IMR-90 (cell line): ENCODE measurements around the gene MYO7B. TPM values are rescaled to one million over a fixed set of nuclear protein-coding genes. Genes with fewer than 3 reads are reported as not detected.
A peak's percentile ranks its signal among the peaks of the same experiment; 100 is the strongest.

Source experiments
- ATAC-seq: fragments of 200-7000 bp; cut with Tn5 transposase; 2 replicates; pipeline ENCODE4 v1.9.1; 2020; ENCODE audit warnings: low read depth, mild to moderate bottlenecking, moderate library complexity
- BruUV-seq: library from RNA; stranded (reverse); fragments of 400-500 nt; replicated peaks from 2 replicates; lab custom pipeline; 2021; lab: Mats Ljungman, UMichigan
- CTCF ChIA-PET: fragments of 300-600 bp; formaldehyde crosslinking; extraction: SDS; loops from one replicate; lab custom pipeline; 2021; ENCODE audit warnings: antibody characterized with exemption; lab: Yijun Ruan, JAX
- POLR2A ChIA-PET: fragments of 300-600 bp; sonication (Branson Sonifier 250); formaldehyde crosslinking; loops from one replicate; lab custom pipeline; 2022; ENCODE audit warnings: antibody characterized with exemption; ENCODE audit not compliant: unreplicated experiment; lab: Charles Lee
- DNase-seq: peaks from one replicate; pipeline ENCODE4 v3.0.0; 2013
- H2AFZ ChIP-seq: replicated peaks from 2 replicates; pipeline ENCODE3; 2013; ENCODE audit warnings: low read length, mild to moderate bottlenecking; ENCODE audit not compliant: poor library complexity
- H2AK5ac ChIP-seq: 2 replicates; pipeline ENCODE4 v1.6.1; 2013; ENCODE audit warnings: low read depth, low read length, inconsistent platforms
- H2AK9ac ChIP-seq: replicated peaks from 2 replicates; pipeline ENCODE3; 2013; ENCODE audit warnings: mild to moderate bottlenecking, low read depth, low read length, moderate library complexity; ENCODE audit not compliant: poor library complexity
- H2BK120ac ChIP-seq: 2 replicates; pipeline ENCODE4 v1.6.1; 2013; ENCODE audit warnings: low read depth, low read length, inconsistent platforms
- H2BK15ac ChIP-seq: 3 replicates; pipeline ENCODE4 v1.6.1; 2013; ENCODE audit warnings: low read depth, low read length, inconsistent platforms
- H2BK20ac ChIP-seq: 2 replicates; pipeline ENCODE4 v1.6.1; 2013; ENCODE audit warnings: low read depth, mild to moderate bottlenecking, inconsistent platforms, low read length, moderate library complexity
- H2BK5ac ChIP-seq: 2 replicates; pipeline ENCODE4 v1.6.1; 2013; ENCODE audit warnings: mild to moderate bottlenecking, low read depth, low read length, inconsistent platforms; ENCODE audit not compliant: poor library complexity, severe bottlenecking
- H3K14ac ChIP-seq: replicated peaks from 2 replicates; pipeline ENCODE4 v1.6.1; 2013; ENCODE audit warnings: low read depth, low read length, inconsistent platforms
- H3K18ac ChIP-seq: 2 replicates; pipeline ENCODE4 v1.6.1; 2013; ENCODE audit warnings: low read depth, low read length, control low read depth
- H3K23ac ChIP-seq: 2 replicates; pipeline ENCODE4 v1.6.1; 2013; ENCODE audit warnings: low read depth, low read length, inconsistent platforms
- H3K27ac ChIP-seq: 2 replicates; pipeline ENCODE4 v1.5.1; 2013; ENCODE audit warnings: mild to moderate bottlenecking, control low read depth, low read length; ENCODE audit not compliant: insufficient read depth
- H3K27me3 ChIP-seq: 2 replicates; pipeline ENCODE4 v1.6.1; 2013; ENCODE audit warnings: low read length; ENCODE audit not compliant: control insufficient read depth, insufficient read depth
- H3K36me3 ChIP-seq: 2 replicates; pipeline ENCODE4 v1.6.1; 2013; ENCODE audit warnings: low read length, mixed read lengths; ENCODE audit not compliant: control insufficient read depth, insufficient read depth
- H3K4ac ChIP-seq: 2 replicates; pipeline ENCODE4 v1.6.1; 2013; ENCODE audit warnings: low read depth, low read length, inconsistent platforms
- H3K4me1 ChIP-seq: 2 replicates; pipeline ENCODE4 v1.6.1; 2013; ENCODE audit warnings: low read length, mixed read lengths; ENCODE audit not compliant: control insufficient read depth, insufficient read depth
- H3K4me2 ChIP-seq: 2 replicates; pipeline ENCODE4 v1.6.1; 2013; ENCODE audit warnings: low read depth, mild to moderate bottlenecking, control low read depth, low read length, moderate library complexity
- H3K4me3 ChIP-seq: 2 replicates; pipeline ENCODE4 v1.5.1; 2013; ENCODE audit warnings: low read depth, mild to moderate bottlenecking, control low read depth, low read length, moderate library complexity; ENCODE audit not compliant: insufficient read depth
- H3K56ac ChIP-seq: 2 replicates; pipeline ENCODE4 v1.6.1; 2013; ENCODE audit warnings: low read length, inconsistent platforms; ENCODE audit not compliant: insufficient read depth; ENCODE audit errors: extremely low read depth
- H3K79me1 ChIP-seq, 2 experiments: 2 replicates each; pipeline ENCODE4 v1.6.1; 2013; ENCODE audit warnings: low read length in 2 of 2, inconsistent platforms in 1 of 2, low read depth in 1 of 2
- H3K9ac ChIP-seq: 2 replicates; pipeline ENCODE4 v1.6.1; 2013; ENCODE audit warnings: low read depth, low read length, control low read depth
- H3K9me1 ChIP-seq: 2 replicates; pipeline ENCODE4 v1.6.1; 2013; ENCODE audit warnings: low read length, inconsistent platforms; ENCODE audit not compliant: insufficient read depth
- H3K9me3 ChIP-seq: 2 replicates; pipeline ENCODE4 v1.6.1; 2013; ENCODE audit warnings: low read length; ENCODE audit not compliant: control insufficient read depth, insufficient read depth
- H4K20me1 ChIP-seq: 2 replicates; pipeline ENCODE4 v1.6.1; 2013; ENCODE audit warnings: low read length, inconsistent platforms; ENCODE audit not compliant: insufficient read depth
- H4K5ac ChIP-seq: 2 replicates; pipeline ENCODE4 v1.6.1; 2013; ENCODE audit warnings: mild to moderate bottlenecking, low read depth, low read length, control low read depth
- H4K8ac ChIP-seq, 2 experiments: 2 replicates each; pipeline ENCODE4 v1.6.1; 2013; ENCODE audit warnings: low read depth in 2 of 2, low read length in 2 of 2, control low read depth in 1 of 2, inconsistent platforms in 1 of 2
- H4K91ac ChIP-seq: 2 replicates; pipeline ENCODE4 v1.6.1; 2013; ENCODE audit warnings: low read depth, low read length, inconsistent platforms; ENCODE audit not compliant: insufficient read depth
- CEBPB ChIP-seq: IDR thresholded peaks from 2 replicates; pipeline ENCODE4 v1.6.1; 2012; ENCODE audit warnings: low read depth, low read length, improper control_type of control experiment
- MAFK ChIP-seq: IDR thresholded peaks from 2 replicates; pipeline ENCODE4 v1.6.1; 2012; ENCODE audit warnings: low read depth, low read length, improper control_type of control experiment
- MXI1 ChIP-seq: IDR thresholded peaks from 2 replicates; pipeline ENCODE4 v1.6.1; 2012; ENCODE audit warnings: low read depth, mild to moderate bottlenecking, low read length, moderate library complexity, borderline replicate concordance
- POLR2A ChIP-seq: IDR thresholded peaks from 2 replicates; pipeline ENCODE4 v1.6.1; 2012; ENCODE audit warnings: mild to moderate bottlenecking, low read depth, low read length
- RFX5 ChIP-seq: IDR thresholded peaks from 2 replicates; pipeline ENCODE4 v1.8.0; 2012; ENCODE audit warnings: low read depth, mild to moderate bottlenecking, low read length, moderate library complexity
- WGBS, 2 experiments: methylation state at CpG; one replicate each; pipeline versions ENCODE4 v1.1.5 to v1.1.7; 2013; ENCODE audit warnings: missing lambda C conversion rate in 2 of 2; ENCODE audit not compliant: insufficient read length in 1 of 2; ENCODE audit errors: extremely low coverage in 2 of 2; 5-methylcytosine and 5-hydroxymethylcytosine counted together
- dilution Hi-C: fragments of 300-500 bp; cut with HindIII; formaldehyde crosslinking; loops from one replicate; pipeline ENCODE4 v1.14.3; 2018; ENCODE audit warnings: low sequenced_read_pairs; ENCODE audit not compliant: unreplicated experiment
- in situ Hi-C: fragments of 300-500 bp; cut with MboI; formaldehyde crosslinking; loops from 3 replicates; pipeline ENCODE4 v1.14.3; 2019; ENCODE audit warnings: low sequenced_read_pairs, inconsistent platforms, mixed read lengths
- intact Hi-C: fragments of 100-400 bp; cut with micrococcal nuclease; formaldehyde crosslinking; loops from 2 replicates; pipeline ENCODE4 v1.10.0; 2022
- polyA plus RNA-seq, 3 experiments: library from polyadenylated mRNA; depleted of rRNA; stranded (reverse); fragments of >200 nt; gene quantifications; 2 replicates each; pipeline ENCODE4 v1.2.3, GENCODE V29; 2012; ENCODE audit warnings: low replicate concordance in 1 of 3
- total RNA-seq: library from RNA; depleted of rRNA; stranded (reverse); fragments of >200 nt; gene quantifications from 2 replicates; pipeline ENCODE4 v1.2.3, GENCODE V29; 2012
- TF ChIP-seq, protein P1 (sequence below): conservative IDR thresholded peaks from 2 replicates; pipeline ENCODE4 v1.5.1; 2012; ENCODE audit warnings: mild to moderate bottlenecking, low read depth, low read length, improper control_type of control experiment

Gene MYO7B
- total and polyA plus RNA-seq, 2 of the 4 experiments (the other 2 are of a cell fraction): 0.18 to 0.46 TPM

DNA sequence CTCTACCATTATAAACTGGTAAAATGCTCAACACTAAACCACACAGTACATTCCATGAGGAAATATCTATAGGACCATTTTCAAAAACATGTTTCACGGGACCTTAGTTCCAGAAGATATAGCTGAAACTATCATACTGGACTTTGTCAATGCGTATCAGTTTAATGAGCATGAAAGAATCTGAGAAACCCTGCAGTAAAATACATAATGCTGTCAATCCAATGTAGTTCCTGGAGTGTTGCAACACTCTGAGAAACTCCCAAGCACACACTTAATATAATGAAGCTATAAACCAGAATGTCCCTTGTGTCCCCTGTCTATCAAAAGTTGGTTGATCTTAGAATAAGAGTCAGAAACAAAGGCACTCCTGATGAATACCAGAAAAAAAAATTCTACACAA lies 25.4 kb upstream of the MYO7B start:
- dilution Hi-C loops: no loop called here

More for the DNA sequence above, 25.4 kb upstream of the MYO7B start:
- no peaks in the 10 kb centered on the region for H3K9me3 ChIP-seq
- H2AFZ ChIP-seq: no peak overlapping the region
- BruUV-seq: no TSS peak
- H3K56ac ChIP-seq: no peak overlapping the region
- peaks cover 12% of the 10 kb centered on the region for H3K36me3 ChIP-seq
- no peak overlapping the region for H2BK20ac ChIP-seq
- no peak overlapping the region for H3K9ac ChIP-seq
- no peak overlapping the region for H3K4me3 ChIP-seq
- H4K5ac ChIP-seq: no peak overlapping the region
- H3K4ac ChIP-seq: no peak overlapping the region
- DNase-seq: no peak
- no peak overlapping the region for H2BK15ac ChIP-seq
- H3K14ac ChIP-seq: no peak overlapping the region
- peaks cover 19 to 67% of the 10 kb centered on the region in 2 experiments for H3K79me1 ChIP-seq
- WGBS, 2 experiments: no CpG with 5 or more reads among the region's 2 CpGs
- H4K91ac ChIP-seq: no peak overlapping the region
- peaks cover 10% of the 10 kb centered on the region for H3K4me1 ChIP-seq
- H3K27ac ChIP-seq: no peak overlapping the region
- no peak overlapping the region for H3K18ac ChIP-seq
- H4K20me1 ChIP-seq: peaks cover 63% of the 10 kb centered on the region
- H4K8ac ChIP-seq: no peak overlapping the region
- no peak overlapping the region for H2BK5ac ChIP-seq
- H2BK120ac ChIP-seq: no peak overlapping the region
- H3K9me1 ChIP-seq: peaks cover 18% of the 10 kb centered on the region
- H2AK5ac ChIP-seq: no peak overlapping the region
- intact Hi-C loops: no loop called here
- in situ Hi-C loops: no loop called here
- TF ChIP-seq POLR2A: no peak
- no peak for TF ChIP-seq RFX5
- TF ChIP-seq, protein P1, sequence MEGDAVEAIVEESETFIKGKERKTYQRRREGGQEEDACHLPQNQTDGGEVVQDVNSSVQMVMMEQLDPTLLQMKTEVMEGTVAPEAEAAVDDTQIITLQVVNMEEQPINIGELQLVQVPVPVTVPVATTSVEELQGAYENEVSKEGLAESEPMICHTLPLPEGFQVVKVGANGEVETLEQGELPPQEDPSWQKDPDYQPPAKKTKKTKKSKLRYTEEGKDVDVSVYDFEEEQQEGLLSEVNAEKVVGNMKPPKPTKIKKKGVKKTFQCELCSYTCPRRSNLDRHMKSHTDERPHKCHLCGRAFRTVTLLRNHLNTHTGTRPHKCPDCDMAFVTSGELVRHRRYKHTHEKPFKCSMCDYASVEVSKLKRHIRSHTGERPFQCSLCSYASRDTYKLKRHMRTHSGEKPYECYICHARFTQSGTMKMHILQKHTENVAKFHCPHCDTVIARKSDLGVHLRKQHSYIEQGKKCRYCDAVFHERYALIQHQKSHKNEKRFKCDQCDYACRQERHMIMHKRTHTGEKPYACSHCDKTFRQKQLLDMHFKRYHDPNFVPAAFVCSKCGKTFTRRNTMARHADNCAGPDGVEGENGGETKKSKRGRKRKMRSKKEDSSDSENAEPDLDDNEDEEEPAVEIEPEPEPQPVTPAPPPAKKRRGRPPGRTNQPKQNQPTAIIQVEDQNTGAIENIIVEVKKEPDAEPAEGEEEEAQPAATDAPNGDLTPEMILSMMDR: no peak
- no peak for TF ChIP-seq MXI1
- no peak for TF ChIP-seq MAFK
- TF ChIP-seq CEBPB: peak; percentile 72
- H2AK9ac ChIP-seq: no peak overlapping the region
- POLR2A ChIA-PET: no interaction called here
- CTCF ChIA-PET: no interaction called here
- ATAC-seq: no peak
- no peaks in the 10 kb centered on the region for H3K27me3 ChIP-seq
- H3K23ac ChIP-seq: no peak overlapping the region
- H3K4me2 ChIP-seq: no peak overlapping the region
